Retina (tissue), 1 donor: ENCODE measurements around the gene GPR37.

Experiments used
- DNase-seq: peaks from one replicate; pipeline ENCODE4 v3.0.0-alpha.2; 2016

GPR37 gene

GRCh38 chr7:124779620-124780019 lies 14.0 kb upstream of the GPR37 start:
- DNase-seq: no peak

GRCh38 chr7:124779194-124779593 lies 13.6 kb upstream of the GPR37 start:
- no peak for DNase-seq

DNA sequence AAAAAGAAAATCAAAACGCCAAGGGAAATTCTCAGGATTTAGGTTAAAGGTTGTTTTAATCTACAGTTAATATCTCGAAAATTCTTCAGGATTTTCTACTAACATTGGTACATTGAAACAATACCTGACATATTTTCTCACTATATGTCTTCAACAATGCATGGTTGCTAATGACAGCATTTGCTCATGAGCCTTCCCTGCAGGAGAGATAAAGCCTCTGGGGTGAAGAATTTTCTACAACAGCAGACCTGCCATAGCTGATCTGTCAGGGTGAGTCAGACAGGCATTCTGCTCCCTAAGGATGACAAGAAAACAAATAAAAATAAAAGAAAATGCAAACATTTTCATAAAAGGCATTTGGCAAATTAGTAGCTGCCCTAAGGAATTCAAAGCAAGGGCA lies 11.7 kb upstream of the GPR37 start:
- peak; percentile 55 for DNase-seq

DNA sequence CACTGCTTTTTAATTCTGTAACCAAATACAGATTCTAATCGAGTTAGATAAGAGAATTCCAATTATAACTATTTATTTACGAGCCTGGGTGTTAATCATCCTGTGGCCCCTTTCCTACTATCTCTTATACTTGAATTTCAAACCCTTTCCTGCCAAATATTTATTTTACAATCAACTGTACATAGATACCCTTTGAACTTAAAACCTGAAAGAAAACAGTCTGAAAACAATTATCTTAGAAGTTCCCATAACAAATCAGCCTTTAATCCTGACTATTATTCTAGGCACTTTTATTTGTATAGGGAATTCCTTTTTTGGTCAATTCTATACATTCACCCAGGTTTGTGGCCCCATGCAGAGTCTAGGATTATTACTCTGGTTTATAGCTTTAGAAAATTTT lies 10.6 kb upstream of the GPR37 start:
- no peak for DNase-seq

- no peak for DNase-seq
These were observed 9.8 kb upstream of the GPR37 start for GRCh38 chr7:124775422-124775821.

GRCh38 chr7:124773938-124774337 lies 8.3 kb upstream of the GPR37 start:
- no peak for DNase-seq

DNA sequence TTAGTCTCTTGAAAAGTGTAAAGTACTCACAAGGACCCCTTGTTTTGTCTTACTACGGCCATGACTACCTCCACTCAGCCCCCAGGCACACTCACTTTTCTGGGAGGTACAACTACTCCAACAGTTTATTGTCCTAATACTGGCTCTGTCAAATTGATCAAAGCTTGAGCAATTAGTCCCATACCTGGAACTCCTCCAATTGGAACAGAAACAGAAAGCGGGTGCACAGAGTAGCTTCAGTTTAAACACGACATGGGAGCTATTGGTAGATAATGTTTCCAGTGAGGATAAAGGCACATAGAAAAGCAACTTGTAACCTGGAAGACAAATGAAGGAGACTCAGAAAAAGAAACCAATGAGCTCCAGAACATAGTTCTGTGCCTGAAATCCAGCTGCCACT lies 7.7 kb upstream of the GPR37 start:
- DNase-seq: no peak

GRCh38 chr7:124769136-124769535 lies 3.5 kb upstream of the GPR37 start:
- no peak for DNase-seq

GRCh38 chr7:124768525-124768924 lies 2.9 kb upstream of the GPR37 start:
- DNase-seq: no peak

- no peak for DNase-seq
These were observed 668 bp downstream of the GPR37 start for GRCh38 chr7:124764847-124765400.

GRCh38 chr7:124764051-124764846 lies 1.3 kb downstream of the GPR37 start:
- DNase-seq: peak; percentile 81

GRCh38 chr7:124762611-124763143 lies 2.9 kb downstream of the GPR37 start:
- DNase-seq: peak; percentile 36

GRCh38 chr7:124761164-124761715 lies 4.4 kb downstream of the GPR37 start:
- DNase-seq: no peak

DNA sequence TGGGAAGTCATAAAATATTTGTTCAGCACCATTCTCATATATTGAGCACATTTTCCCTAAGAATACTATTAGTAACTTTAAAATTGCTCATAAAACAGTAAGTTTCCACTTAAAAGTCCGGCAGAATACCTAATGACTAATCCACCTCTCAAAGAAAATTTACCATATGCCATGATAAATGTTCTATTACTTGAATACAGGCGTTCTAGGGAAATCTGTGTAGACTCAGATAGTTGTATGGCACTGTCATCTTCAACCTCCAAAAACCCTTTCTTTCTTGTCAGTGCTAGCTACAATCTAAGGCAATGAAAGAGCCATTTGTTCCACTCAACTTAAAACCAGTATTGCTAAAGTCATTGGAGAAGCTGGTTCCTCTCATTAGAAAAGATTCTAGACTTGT lies 7.3 kb downstream of the GPR37 start:
- DNase-seq: no peak

DNA sequence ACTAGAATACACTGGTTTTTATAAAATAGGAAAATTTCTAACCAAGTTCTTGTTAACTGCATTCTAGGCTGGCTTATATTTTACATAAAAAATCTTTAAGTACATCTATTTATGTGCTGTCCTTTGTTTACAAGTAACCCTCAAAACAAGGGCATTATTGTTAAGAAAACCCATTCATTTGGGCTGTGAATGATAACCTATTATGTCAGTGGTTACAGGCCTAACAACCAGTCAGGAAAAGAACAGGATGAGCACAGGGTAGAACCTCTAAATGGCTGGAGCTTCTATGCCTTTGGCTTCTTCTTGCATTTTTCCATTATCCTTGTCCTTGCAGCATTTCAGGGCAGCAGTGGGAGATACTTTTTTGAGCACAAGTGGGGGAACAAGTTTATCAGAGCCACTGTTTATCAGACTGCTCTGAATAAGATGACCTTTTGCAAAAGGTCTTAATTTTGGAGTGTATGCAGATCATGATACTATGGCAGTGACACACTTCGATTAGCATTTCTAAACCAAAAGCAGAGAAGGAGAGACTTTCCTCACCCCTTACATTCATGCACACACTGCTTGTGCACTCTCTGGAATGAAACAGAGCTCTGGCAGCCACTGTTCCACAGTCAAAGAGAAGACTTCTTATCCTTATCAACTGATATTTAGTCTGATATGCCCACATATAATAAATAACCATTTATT lies 10.9 kb downstream of the GPR37 start:
- no peak for DNase-seq

- peak; percentile 44 for DNase-seq
These were observed 13.3 kb downstream of the GPR37 start for GRCh38 chr7:124752310-124752709.

GRCh38 chr7:124751027-124751426 lies 14.6 kb downstream of the GPR37 start:
- no peak for DNase-seq

DNA sequence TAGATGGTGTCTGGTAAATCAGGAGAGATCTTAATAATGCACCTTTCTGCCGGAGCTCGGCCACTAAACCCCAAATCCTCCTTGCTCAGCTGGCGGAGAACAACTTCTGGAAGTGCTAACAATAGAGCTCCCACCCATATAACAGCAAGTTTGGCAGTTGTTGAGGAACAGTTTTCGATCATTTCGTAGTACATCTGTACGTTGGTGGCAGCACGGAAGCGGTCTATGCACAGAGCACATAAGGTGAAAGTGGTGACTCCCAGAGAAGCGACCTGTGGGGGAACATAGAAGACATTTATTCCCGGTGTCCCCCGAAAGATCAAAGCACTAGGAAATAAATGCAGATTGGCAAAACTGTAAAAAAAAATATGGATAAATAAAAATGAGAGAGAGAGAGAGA lies 18.5 kb downstream of the GPR37 start:
- DNase-seq: no peak

- DNase-seq: no peak
These were observed 27.0 kb downstream of the GPR37 start for GRCh38 chr7:124738639-124739038.

GRCh38 chr7:124737760-124738300 lies 27.8 kb downstream of the GPR37 start:
- no peak for DNase-seq

DNA sequence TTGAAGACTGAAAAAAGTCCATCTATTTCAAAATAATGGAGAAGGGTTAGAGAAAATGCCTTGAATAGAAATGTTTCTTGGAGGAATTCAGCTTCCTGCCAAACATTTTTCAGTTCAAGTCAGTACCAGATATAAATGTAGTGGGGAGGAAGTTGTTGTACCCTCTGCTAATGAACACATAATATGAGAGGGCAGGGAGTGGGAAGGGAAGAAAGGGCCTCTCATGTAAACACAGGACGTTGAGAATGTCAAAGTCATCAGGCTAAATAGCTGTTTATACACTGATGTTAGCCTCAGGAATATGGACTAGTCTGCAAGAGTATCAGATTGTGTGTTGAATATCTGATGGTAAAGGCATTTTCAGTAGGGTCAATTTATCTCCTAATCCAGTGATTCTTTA lies 37.0 kb downstream of the GPR37 start:
- DNase-seq: no peak

GRCh38 chr7:124724507-124725192 lies 40.9 kb downstream of the GPR37 start:
- DNase-seq: no peak

DNA sequence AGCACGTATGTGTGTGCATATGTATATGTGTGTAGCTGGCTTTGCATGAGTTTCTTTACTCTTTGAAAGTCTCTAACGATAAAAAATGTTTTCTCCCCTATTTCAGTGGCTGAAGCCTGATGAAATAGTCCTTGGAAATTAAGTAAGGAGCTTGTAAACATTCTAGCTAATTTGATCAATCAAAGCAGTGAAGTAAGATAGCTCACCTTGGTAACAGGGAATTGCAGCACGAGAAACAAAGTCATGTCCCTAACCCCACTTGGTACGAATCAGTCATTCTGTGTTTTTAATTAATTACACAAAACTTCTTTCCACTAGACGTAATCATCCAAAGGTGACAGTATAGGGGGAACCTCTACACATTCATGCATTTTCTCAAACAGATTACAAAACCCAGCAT lies 41.5 kb downstream of the GPR37 start:
- no peak for DNase-seq
